Astrocyte (in vitro differentiated cells and primary cell): ENCODE data around the gene SLC2A8. TPM values are rescaled to one million over a fixed set of nuclear protein-coding genes. Genes with fewer than 3 reads are reported as not detected.

ENCODE experiments used
- DNase-seq: peaks from one replicate; pipeline ENCODE4 v3.0.0-alpha.2; 2010; ENCODE audit warnings: low read depth
- FAIRE-seq: peaks from 2 replicates; lab custom pipeline; 2011; peaks lifted over from hg19 to GRCh38; lab: Jason Lieb, UNC
- H2AFZ ChIP-seq: 2 replicates; pipeline ENCODE4 v1.6.0; 2012; ENCODE audit warnings: low read depth, low read length, inconsistent platforms
- H3K27ac ChIP-seq: 2 replicates; pipeline ENCODE4 v1.5.1; 2011; ENCODE audit warnings: low read depth, low read length, inconsistent platforms
- H3K27me3 ChIP-seq: 2 replicates; pipeline ENCODE4 v1.6.0; 2011; ENCODE audit warnings: low read length, inconsistent platforms; ENCODE audit not compliant: insufficient read depth
- H3K36me3 ChIP-seq: 2 replicates; pipeline ENCODE4 v1.5.1; 2011; ENCODE audit warnings: low read length, inconsistent platforms; ENCODE audit not compliant: insufficient read depth
- H3K4me1 ChIP-seq: 2 replicates; pipeline ENCODE4 v1.5.1; 2011; ENCODE audit warnings: low read length, inconsistent platforms; ENCODE audit not compliant: insufficient read depth
- H3K4me2 ChIP-seq: 2 replicates; pipeline ENCODE4 v1.6.0; 2012; ENCODE audit warnings: low read length, inconsistent platforms
- H3K4me3 ChIP-seq: 2 replicates; pipeline ENCODE4 v1.5.1; 2011; ENCODE audit warnings: low read depth, mild to moderate bottlenecking, low read length, inconsistent platforms; ENCODE audit not compliant: insufficient read depth
- H3K79me2 ChIP-seq: 2 replicates; pipeline ENCODE4 v1.6.0; 2012; ENCODE audit warnings: mild to moderate bottlenecking, low read length, inconsistent platforms; ENCODE audit not compliant: insufficient read depth
- H3K9ac ChIP-seq: 2 replicates; pipeline ENCODE4 v1.6.0; 2012; ENCODE audit warnings: mild to moderate bottlenecking, low read length, inconsistent platforms
- H3K9me3 ChIP-seq: 2 replicates; pipeline ENCODE4 v1.5.1; 2012; ENCODE audit warnings: low read depth, mild to moderate bottlenecking, low read length, inconsistent platforms; ENCODE audit not compliant: insufficient read depth
- H4K20me1 ChIP-seq: 2 replicates; pipeline ENCODE4 v1.6.0; 2012; ENCODE audit warnings: low read length, inconsistent platforms; ENCODE audit not compliant: insufficient read depth
- H3K27ac Mint-ChIP-seq: one replicate; pipeline ENCODE4 v1.8.0; 2021; ENCODE audit warnings: mild to moderate bottlenecking, mixed read lengths; ENCODE audit not compliant: unreplicated experiment
- H3K27me3 Mint-ChIP-seq: one replicate; pipeline ENCODE4 v1.8.0; 2021; ENCODE audit warnings: low read depth, mixed read lengths; ENCODE audit not compliant: unreplicated experiment
- H3K36me3 Mint-ChIP-seq: one replicate; pipeline ENCODE4 v1.8.0; 2021; ENCODE audit warnings: low read depth, mixed read lengths; ENCODE audit not compliant: unreplicated experiment
- H3K4me1 Mint-ChIP-seq: one replicate; pipeline ENCODE4 v1.8.0; 2021; ENCODE audit warnings: low read depth, mixed read lengths; ENCODE audit not compliant: unreplicated experiment
- H3K4me3 Mint-ChIP-seq: one replicate; pipeline ENCODE4 v1.8.0; 2021; ENCODE audit warnings: mild to moderate bottlenecking, moderate library complexity, mixed read lengths; ENCODE audit not compliant: unreplicated experiment
- H3K9me3 Mint-ChIP-seq: one replicate; pipeline ENCODE4 v1.8.0; 2021; ENCODE audit warnings: mild to moderate bottlenecking, mixed read lengths; ENCODE audit not compliant: unreplicated experiment
- EZH2 ChIP-seq: IDR thresholded peaks from 2 replicates; pipeline ENCODE4 v1.6.1; 2012; ENCODE audit warnings: mild to moderate bottlenecking, low read length, inconsistent platforms; ENCODE audit not compliant: insufficient read depth
- total RNA-seq: library from RNA; stranded (reverse); gene quantifications from 2 replicates; pipeline ENCODE4 v1.2.1, GENCODE V29; 2021
- TF ChIP-seq, protein P1 (sequence below): IDR thresholded peaks from 2 replicates; pipeline ENCODE4 v1.5.1; 2011; ENCODE audit warnings: low read depth, mild to moderate bottlenecking, inconsistent platforms, low read length, moderate library complexity; ENCODE audit not compliant: insufficient read depth

SLC2A8 gene
- total RNA-seq, 1 donor from 2014 or later, result 18.8 TPM

DNA sequence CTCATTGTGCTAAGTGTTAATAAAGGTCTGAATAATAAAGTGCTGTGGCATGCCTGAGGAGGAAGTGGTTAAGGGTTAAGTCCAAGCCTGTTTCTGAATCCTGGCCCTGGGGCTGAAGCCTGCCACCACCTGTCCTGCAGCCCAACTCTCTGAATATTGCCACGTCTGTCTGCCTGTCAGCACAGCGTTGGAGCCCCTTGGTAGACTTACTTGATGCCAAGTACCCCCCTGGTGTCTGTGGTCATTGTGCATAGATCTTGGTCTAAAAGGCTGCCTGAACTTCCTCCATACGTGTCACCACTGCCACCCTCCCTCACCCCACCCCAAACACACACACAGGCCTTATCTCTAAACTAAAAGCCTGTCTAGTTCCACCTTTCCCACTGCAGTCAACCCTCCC lies 35.4 kb upstream of the SLC2A8 start:
- H3K27ac Mint-ChIP-seq, result no peak overlapping the region
- no peaks in the 10 kb centered on the region for H3K9me3 Mint-ChIP-seq
- H3K36me3 Mint-ChIP-seq, result peaks cover 6% of the 10 kb centered on the region
- no peak overlapping the region for H3K4me3 Mint-ChIP-seq
- Histone ChIP-seq H4K20me1 (no peaks in the 10 kb centered on the region), H3K4me1 (no peaks in the 10 kb centered on the region), H3K27me3 (no peaks in the 10 kb centered on the region), H3K9me3 (no peaks in the 10 kb centered on the region), H3K4me2 (no peak overlapping the region), H3K79me2 (no peaks in the 10 kb centered on the region), H2AFZ (no peak overlapping the region), H3K4me3 (no peak overlapping the region), H3K27ac (no peak overlapping the region), H3K36me3 (no peaks in the 10 kb centered on the region), H3K9ac (no peak overlapping the region)
- H3K4me1 Mint-ChIP-seq, result peaks cover 7% of the 10 kb centered on the region
- DNase-seq (no peak), FAIRE-seq (no peak)
- TF ChIP-seq EZH2, result no peak
- TF ChIP-seq, protein P1, sequence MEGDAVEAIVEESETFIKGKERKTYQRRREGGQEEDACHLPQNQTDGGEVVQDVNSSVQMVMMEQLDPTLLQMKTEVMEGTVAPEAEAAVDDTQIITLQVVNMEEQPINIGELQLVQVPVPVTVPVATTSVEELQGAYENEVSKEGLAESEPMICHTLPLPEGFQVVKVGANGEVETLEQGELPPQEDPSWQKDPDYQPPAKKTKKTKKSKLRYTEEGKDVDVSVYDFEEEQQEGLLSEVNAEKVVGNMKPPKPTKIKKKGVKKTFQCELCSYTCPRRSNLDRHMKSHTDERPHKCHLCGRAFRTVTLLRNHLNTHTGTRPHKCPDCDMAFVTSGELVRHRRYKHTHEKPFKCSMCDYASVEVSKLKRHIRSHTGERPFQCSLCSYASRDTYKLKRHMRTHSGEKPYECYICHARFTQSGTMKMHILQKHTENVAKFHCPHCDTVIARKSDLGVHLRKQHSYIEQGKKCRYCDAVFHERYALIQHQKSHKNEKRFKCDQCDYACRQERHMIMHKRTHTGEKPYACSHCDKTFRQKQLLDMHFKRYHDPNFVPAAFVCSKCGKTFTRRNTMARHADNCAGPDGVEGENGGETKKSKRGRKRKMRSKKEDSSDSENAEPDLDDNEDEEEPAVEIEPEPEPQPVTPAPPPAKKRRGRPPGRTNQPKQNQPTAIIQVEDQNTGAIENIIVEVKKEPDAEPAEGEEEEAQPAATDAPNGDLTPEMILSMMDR, result no peak
- peaks cover 20% of the 10 kb centered on the region for H3K27me3 Mint-ChIP-seq

DNA sequence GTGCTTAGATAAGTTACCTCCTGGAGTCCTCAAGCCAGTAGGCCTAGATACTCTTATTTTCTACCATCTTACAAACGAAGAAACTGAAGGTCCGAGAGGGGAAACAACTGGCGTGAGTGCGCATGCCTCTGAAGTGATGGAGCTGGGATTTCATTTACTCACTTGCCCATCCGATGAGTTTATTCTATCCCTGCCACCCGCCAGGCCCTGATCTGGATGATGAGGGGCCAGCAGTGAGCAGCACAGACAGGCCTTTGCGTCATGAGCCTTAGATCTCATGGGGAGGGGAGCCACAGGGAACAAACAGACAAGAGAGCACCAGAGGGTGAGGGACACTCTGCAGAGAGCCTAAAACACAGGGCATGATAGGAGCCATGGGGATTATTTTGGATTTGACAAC lies 34.1 kb upstream of the SLC2A8 start:
- H3K36me3 ChIP-seq, result no peaks in the 10 kb centered on the region
- H3K9me3 Mint-ChIP-seq, result no peaks in the 10 kb centered on the region
- FAIRE-seq, result no peak

DNA sequence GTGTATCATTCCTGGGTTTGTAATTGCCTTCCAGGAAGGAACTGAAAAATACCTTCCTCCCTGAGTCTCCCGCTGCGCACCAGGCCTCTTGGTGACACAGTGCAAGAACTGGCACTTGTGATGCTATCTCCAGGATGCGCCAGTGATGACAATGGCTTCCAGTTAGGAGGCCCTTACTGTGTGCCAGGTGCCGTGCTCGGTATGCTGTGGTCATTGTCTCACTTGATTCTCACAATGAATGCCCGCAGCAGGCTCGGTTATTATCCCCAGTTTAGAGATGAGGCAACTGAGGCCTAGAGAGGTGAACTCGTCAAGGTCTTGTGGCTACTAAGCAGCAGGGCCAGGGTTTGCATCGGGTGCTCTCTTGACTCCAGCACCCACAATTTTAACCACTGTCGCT lies 31.5 kb upstream of the SLC2A8 start:
- H3K79me2 ChIP-seq, result no peaks in the 10 kb centered on the region
- Mint-ChIP-seq H3K4me3 (no peak overlapping the region), H3K9me3 (no peaks in the 10 kb centered on the region), H3K27ac (no peak overlapping the region), H3K4me1 (peaks cover 7% of the 10 kb centered on the region), H3K27me3 (peaks cover 32% of the 10 kb centered on the region), H3K36me3 (peaks cover 19% of the 10 kb centered on the region)
- TF ChIP-seq EZH2, result no peak
- TF ChIP-seq, protein P1, result no peak
- no peak overlapping the region for H2AFZ ChIP-seq
- no peak for FAIRE-seq
- H3K27me3 ChIP-seq, result peaks cover 2% of the 10 kb centered on the region
- H3K27ac ChIP-seq, result no peak overlapping the region
- no peak for DNase-seq
- no peaks in the 10 kb centered on the region for H3K4me1 ChIP-seq
- H3K9ac ChIP-seq, result no peak overlapping the region
- H3K4me2 ChIP-seq, result no peak overlapping the region
- no peaks in the 10 kb centered on the region for H3K36me3 ChIP-seq
- no peak overlapping the region for H3K4me3 ChIP-seq
- no peaks in the 10 kb centered on the region for H4K20me1 ChIP-seq
- H3K9me3 ChIP-seq, result no peaks in the 10 kb centered on the region

More for the DNA sequence above, 34.1 kb upstream of the SLC2A8 start:
- Mint-ChIP-seq H3K4me1 (peaks cover 7% of the 10 kb centered on the region), H3K36me3 (peaks cover 6% of the 10 kb centered on the region), H3K27me3 (peaks cover 16% of the 10 kb centered on the region), H3K4me3 (no peak overlapping the region), H3K27ac (no peak overlapping the region)
- TF ChIP-seq, protein P1, result no peak
- no peak for TF ChIP-seq EZH2
- H3K79me2 ChIP-seq, result no peaks in the 10 kb centered on the region
- H3K4me3 ChIP-seq, result no peak overlapping the region
- no peaks in the 10 kb centered on the region for H4K20me1 ChIP-seq
- H3K9ac ChIP-seq, result no peak overlapping the region
- no peak overlapping the region for H2AFZ ChIP-seq
- H3K27ac ChIP-seq, result no peak overlapping the region
- H3K27me3 ChIP-seq, result no peaks in the 10 kb centered on the region
- H3K4me1 ChIP-seq, result no peaks in the 10 kb centered on the region
- H3K4me2 ChIP-seq, result no peak overlapping the region
- no peaks in the 10 kb centered on the region for H3K9me3 ChIP-seq
- no peak for DNase-seq
